HepG2 (cell line): Measurements from ENCODE around the gene BUB1B. TPM values are rescaled to one million over a fixed set of nuclear protein-coding genes. Genes with fewer than 3 reads are reported as not detected.

ENCODE experiments used
- CBX5 ChIP-seq: sonication (generic); formaldehyde crosslinking; IDR thresholded peaks from 2 replicates; pipeline ENCODE4 v1.4.0; 2020; ENCODE audit warnings: missing genetic modification reagents, borderline replicate concordance
- DPF2 ChIP-seq: sonication (generic); formaldehyde crosslinking; IDR thresholded peaks from 2 replicates; pipeline ENCODE4 v1.4.0; 2020; ENCODE audit warnings: mild to moderate bottlenecking, low read depth, missing genetic modification reagents, borderline replicate concordance
- RAD21 ChIP-seq: fragments of 450-650 bp; formaldehyde crosslinking; IDR thresholded peaks from 2 replicates; pipeline ENCODE4 v1.5.0; 2020; ENCODE audit warnings: mild to moderate bottlenecking
- TEAD2 ChIP-seq: sonication (generic); formaldehyde crosslinking; IDR thresholded peaks from 2 replicates; pipeline ENCODE4 v1.9.0; 2021; ENCODE audit warnings: missing genetic modification reagents
- ZNF430 ChIP-seq: sonication (generic); formaldehyde crosslinking; IDR thresholded peaks from 2 replicates; pipeline ENCODE4 v1.9.0; 2021; ENCODE audit warnings: mild to moderate bottlenecking, missing genetic modification reagents
- ZNF552 ChIP-seq: sonication (generic); formaldehyde crosslinking; IDR thresholded peaks from 2 replicates; pipeline ENCODE4 v1.9.0; 2022; ENCODE audit warnings: missing genetic modification reagents, mild to moderate bottlenecking, borderline replicate concordance
- ZNF737 ChIP-seq: sonication (generic); formaldehyde crosslinking; IDR thresholded peaks from 2 replicates; pipeline ENCODE4 v1.5.0; 2020; ENCODE audit warnings: missing genetic modification reagents, mild to moderate bottlenecking, borderline replicate concordance
- ZNF781 ChIP-seq: sonication (generic); formaldehyde crosslinking; IDR thresholded peaks from 2 replicates; pipeline ENCODE4 v1.5.1; 2020; ENCODE audit warnings: borderline replicate concordance, mild to moderate bottlenecking, missing genetic modification reagents; ENCODE audit errors: not compliant biosample characterization
- polyA plus RNA-seq, 8 experiments: library from polyadenylated mRNA; depleted of rRNA in 3 of 8; stranded (reverse) in 7 of 8; unstranded in 1 of 8; fragments of >200 nt; fragmentation: Illumina TruSeq in 4 of 8; extraction: Trizol in 4 of 8; gene quantifications; 2 replicates each; pipeline versions ENCODE4 v1.2.1 to v1.2.3, GENCODE V29; 2011 to 2016; ENCODE audit warnings: low read depth in 4 of 8, missing spikeins in 1 of 8, mixed read lengths in 1 of 8; ENCODE audit not compliant: insufficient read depth in 1 of 8
- total RNA-seq, 5 experiments: library from RNA; depleted of rRNA; stranded (reverse); fragments of >200 nt; fragmentation: Illumina TruSeq; extraction: Trizol; gene quantifications; 2 replicates each; pipeline ENCODE4 v1.2.3, GENCODE V29; 2016; ENCODE audit warnings: low read depth in 1 of 5
- TF ChIP-seq, protein P1 (sequence below): sonication (generic); formaldehyde crosslinking; IDR thresholded peaks from 2 replicates; pipeline ENCODE4 v1.8.1; 2023; ENCODE audit warnings: missing genetic modification reagents, mild to moderate bottlenecking, borderline replicate concordance
- TF ChIP-seq, protein P2 (sequence below): IDR thresholded peaks from 2 replicates; pipeline ENCODE4 v1.6.1; 2016; ENCODE audit warnings: mild to moderate bottlenecking
- TF ChIP-seq, protein P3 (sequence below): IDR thresholded peaks from 2 replicates; pipeline ENCODE4 v1.6.1; 2016; ENCODE audit warnings: missing genetic modification reagents, missing compliant biosample characterization
- TF ChIP-seq, protein P4 (sequence below): sonication (generic); formaldehyde crosslinking; IDR thresholded peaks from 2 replicates; pipeline ENCODE4 v1.9.0; 2021; ENCODE audit warnings: missing genetic modification reagents, mild to moderate bottlenecking, borderline replicate concordance
- TF ChIP-seq, protein P5 (sequence below): sonication (generic); formaldehyde crosslinking; IDR thresholded peaks from 2 replicates; pipeline ENCODE4 v1.5.0; 2020; ENCODE audit warnings: missing genetic modification reagents
- TF ChIP-seq, protein P6 (sequence below): IDR thresholded peaks from 2 replicates; pipeline ENCODE4 v1.6.1; 2016

The BUB1B gene
- total and polyA plus RNA-seq, 2 of the 13 experiments (the other 11 are each of a cell fraction or from before 2014, with no cell fraction given), result 26.2 to 63.5 TPM

DNA sequence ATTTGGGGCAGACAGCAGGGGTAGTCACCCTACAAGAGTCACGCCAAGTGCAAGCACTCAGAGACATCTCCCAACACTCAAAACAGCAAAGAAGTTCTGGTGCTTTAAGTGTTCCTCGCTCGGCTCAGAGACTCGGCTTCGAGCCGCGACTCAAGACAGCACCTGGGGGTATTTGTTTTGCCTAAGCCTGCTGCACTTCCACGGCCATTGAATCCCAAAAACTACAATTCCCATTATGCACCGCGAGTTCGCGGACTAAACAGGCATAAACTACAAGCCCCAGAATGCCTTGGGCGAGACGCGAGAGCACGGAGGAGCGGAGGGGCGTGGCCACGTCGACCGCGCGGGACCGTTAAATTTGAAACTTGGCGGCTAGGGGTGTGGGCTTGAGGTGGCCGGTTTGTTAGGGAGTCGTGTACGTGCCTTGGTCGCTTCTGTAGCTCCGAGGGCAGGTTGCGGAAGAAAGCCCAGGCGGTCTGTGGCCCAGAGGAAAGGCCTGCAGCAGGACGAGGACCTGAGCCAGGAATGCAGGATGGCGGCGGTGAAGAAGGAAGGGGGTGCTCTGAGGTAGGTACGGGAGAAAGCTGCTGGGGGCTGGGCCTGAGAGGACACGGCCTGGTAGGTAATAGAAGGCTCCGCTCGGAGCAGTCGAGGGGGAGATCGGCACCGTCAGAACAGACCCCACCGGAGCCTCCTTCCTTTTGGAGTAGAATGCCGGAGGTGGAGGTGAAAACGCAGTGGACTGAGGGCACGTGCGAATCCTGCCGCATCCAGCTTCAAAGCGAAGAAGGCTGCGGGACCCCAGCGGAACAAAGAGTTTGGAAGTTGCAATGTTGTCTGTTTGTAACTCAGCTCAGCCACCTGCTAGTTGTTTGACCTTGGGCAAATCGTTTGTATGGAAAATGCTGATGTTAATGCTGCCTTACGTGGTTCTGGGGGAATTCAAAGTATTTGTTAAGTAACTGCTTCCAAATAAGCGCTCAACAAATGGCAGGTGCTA lies at the start of gene BUB1B (continued):
- TF ChIP-seq CBX5 (CRISPR knock-in tag) (peak; percentile 88; the same call in 1 of the 2 replicates), RAD21 (CRISPR knock-in tag) (no peak; the same call in 1 of the 2 replicates), ZNF737 (CRISPR knock-in tag) (no peak), ZNF430 (CRISPR knock-in tag) (no peak), TEAD2 (no peak), DPF2 (CRISPR knock-in tag) (no peak), ZNF781 (CRISPR knock-in tag) (no peak), ZNF552 (CRISPR knock-in tag) (no peak)
- TF ChIP-seq, protein P1, sequence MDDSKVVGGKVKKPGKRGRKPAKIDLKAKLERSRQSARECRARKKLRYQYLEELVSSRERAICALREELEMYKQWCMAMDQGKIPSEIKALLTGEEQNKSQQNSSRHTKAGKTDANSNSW (CRISPR knock-in tag), result no peak
- TF ChIP-seq, protein P2, sequence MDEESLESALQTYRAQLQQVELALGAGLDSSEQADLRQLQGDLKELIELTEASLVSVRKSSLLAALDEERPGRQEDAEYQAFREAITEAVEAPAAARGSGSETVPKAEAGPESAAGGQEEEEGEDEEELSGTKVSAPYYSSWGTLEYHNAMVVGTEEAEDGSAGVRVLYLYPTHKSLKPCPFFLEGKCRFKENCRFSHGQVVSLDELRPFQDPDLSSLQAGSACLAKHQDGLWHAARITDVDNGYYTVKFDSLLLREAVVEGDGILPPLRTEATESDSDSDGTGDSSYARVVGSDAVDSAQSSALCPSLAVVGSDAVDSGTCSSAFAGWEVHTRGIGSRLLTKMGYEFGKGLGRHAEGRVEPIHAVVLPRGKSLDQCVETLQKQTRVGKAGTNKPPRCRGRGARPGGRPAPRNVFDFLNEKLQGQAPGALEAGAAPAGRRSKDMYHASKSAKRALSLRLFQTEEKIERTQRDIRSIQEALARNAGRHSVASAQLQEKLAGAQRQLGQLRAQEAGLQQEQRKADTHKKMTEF (CRISPR knock-in tag), result peak; percentile 83
- TF ChIP-seq, protein P3, sequence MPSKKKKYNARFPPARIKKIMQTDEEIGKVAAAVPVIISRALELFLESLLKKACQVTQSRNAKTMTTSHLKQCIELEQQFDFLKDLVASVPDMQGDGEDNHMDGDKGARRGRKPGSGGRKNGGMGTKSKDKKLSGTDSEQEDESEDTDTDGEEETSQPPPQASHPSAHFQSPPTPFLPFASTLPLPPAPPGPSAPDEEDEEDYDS (CRISPR knock-in tag), result peak; percentile 77
- TF ChIP-seq, protein P4, sequence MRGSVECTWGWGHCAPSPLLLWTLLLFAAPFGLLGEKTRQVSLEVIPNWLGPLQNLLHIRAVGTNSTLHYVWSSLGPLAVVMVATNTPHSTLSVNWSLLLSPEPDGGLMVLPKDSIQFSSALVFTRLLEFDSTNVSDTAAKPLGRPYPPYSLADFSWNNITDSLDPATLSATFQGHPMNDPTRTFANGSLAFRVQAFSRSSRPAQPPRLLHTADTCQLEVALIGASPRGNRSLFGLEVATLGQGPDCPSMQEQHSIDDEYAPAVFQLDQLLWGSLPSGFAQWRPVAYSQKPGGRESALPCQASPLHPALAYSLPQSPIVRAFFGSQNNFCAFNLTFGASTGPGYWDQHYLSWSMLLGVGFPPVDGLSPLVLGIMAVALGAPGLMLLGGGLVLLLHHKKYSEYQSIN (CRISPR knock-in tag), result no peak
- TF ChIP-seq, protein P5, sequence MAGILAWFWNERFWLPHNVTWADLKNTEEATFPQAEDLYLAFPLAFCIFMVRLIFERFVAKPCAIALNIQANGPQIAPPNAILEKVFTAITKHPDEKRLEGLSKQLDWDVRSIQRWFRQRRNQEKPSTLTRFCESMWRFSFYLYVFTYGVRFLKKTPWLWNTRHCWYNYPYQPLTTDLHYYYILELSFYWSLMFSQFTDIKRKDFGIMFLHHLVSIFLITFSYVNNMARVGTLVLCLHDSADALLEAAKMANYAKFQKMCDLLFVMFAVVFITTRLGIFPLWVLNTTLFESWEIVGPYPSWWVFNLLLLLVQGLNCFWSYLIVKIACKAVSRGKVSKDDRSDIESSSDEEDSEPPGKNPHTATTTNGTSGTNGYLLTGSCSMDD (CRISPR knock-in tag), result no peak
- TF ChIP-seq, protein P6, sequence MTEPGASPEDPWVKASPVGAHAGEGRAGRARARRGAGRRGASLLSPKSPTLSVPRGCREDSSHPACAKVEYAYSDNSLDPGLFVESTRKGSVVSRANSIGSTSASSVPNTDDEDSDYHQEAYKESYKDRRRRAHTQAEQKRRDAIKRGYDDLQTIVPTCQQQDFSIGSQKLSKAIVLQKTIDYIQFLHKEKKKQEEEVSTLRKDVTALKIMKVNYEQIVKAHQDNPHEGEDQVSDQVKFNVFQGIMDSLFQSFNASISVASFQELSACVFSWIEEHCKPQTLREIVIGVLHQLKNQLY (CRISPR knock-in tag), result 0 out of 2 replicates have a peak, but pooled peaks have one; percentile 52
